Neural crest cell (in vitro differentiated cells): Measurements from ENCODE around the gene THEM4. TPM values are rescaled to one million over a fixed set of nuclear protein-coding genes. Genes with fewer than 3 reads are reported as not detected.

Experiments used
- DNase-seq: peaks from one replicate; pipeline ENCODE4 v3.0.0; 2021; ENCODE audit warnings: low read depth, mixed read lengths, low spot score
- H3K27ac Mint-ChIP-seq: one replicate; pipeline ENCODE4 v1.8.0; 2021; ENCODE audit warnings: mild to moderate bottlenecking, mixed read lengths; ENCODE audit not compliant: unreplicated experiment
- H3K27me3 Mint-ChIP-seq: 2 replicates; pipeline ENCODE4 v1.8.0; 2021; ENCODE audit warnings: low read depth, mild to moderate bottlenecking, mixed read lengths
- H3K36me3 Mint-ChIP-seq: 2 replicates; pipeline ENCODE4 v1.8.0; 2021; ENCODE audit warnings: low read depth, mild to moderate bottlenecking, mixed read lengths
- H3K4me1 Mint-ChIP-seq: 2 replicates; pipeline ENCODE4 v1.8.0; 2021; ENCODE audit warnings: mixed read lengths
- H3K4me3 Mint-ChIP-seq: one replicate; pipeline ENCODE4 v1.8.0; 2021; ENCODE audit warnings: mild to moderate bottlenecking, mixed read lengths
- H3K9me3 Mint-ChIP-seq: 2 replicates; pipeline ENCODE4 v1.8.0; 2021; ENCODE audit warnings: mixed read lengths
- CTCF ChIP-seq: fragments of 200-600 bp; sonication (generic); conservative IDR thresholded peaks from 2 replicates; pipeline ENCODE4 v1.5.0; 2021; ENCODE audit warnings: antibody characterized with exemption, mild to moderate bottlenecking
- long read RNA-seq: library from polyadenylated mRNA; unstranded; transcript quantifications from one replicate; pipeline ENCODE4 v2.0.0, GENCODE V29; 2020
- total RNA-seq: library from RNA; stranded (reverse); gene quantifications from 2 replicates; pipeline ENCODE4 v1.2.1, GENCODE V29; 2021

The THEM4 gene
- 21.6 and 23.8 TPM in 2 replicates for total RNA-seq
- long read RNA-seq, transcript THEM4-202 (7 exons, 1,832 nt), result major isoform, 15 of 41 reads
- long read RNA-seq, transcript THEM4-201 (6 exons, 2,377 nt), result minor isoform, 12 of 41 reads
- long read RNA-seq, partial matches to known transcripts, result 1 of 41 reads
- long read RNA-seq, other reads (novel, unspliced or antisense), result 12 of 41 reads

- Mint-ChIP-seq H3K27me3 (peaks cover 11% of the 10 kb centered on the region), H3K27ac (peak within 1 kb of the TSS; percentile 83)
- TF ChIP-seq CTCF, result peak; percentile 25
Measured at GRCh38 chr1:151909167-151910149, at the start of gene THEM4. TSS of gene THEM4 (minus strand) at chr1:151909511. CDS start at chr1:151909458, 53 bp downstream.

GRCh38 chr1:151958959-151959358 lies 49.6 kb upstream of the THEM4 start:
- no peak for DNase-seq
- no peak for TF ChIP-seq CTCF
- no peaks in the 10 kb centered on the region for H3K4me1 Mint-ChIP-seq
- no peaks in the 10 kb centered on the region for H3K9me3 Mint-ChIP-seq
- H3K27me3 Mint-ChIP-seq, result no peaks in the 10 kb centered on the region
- no peaks in the 10 kb centered on the region for H3K36me3 Mint-ChIP-seq
- H3K27ac Mint-ChIP-seq, result no peak overlapping the region
- no peak overlapping the region for H3K4me3 Mint-ChIP-seq

More at GRCh38 chr1:151909167-151910149, at the start of gene THEM4:
- Mint-ChIP-seq H3K4me3 (peak within 1 kb of the TSS; percentile 96), H3K4me1 (peaks cover 17% of the 10 kb centered on the region), H3K9me3 (peaks cover 4% of the 10 kb centered on the region), H3K36me3 (peaks cover 27% of the 10 kb centered on the region)
- DNase-seq, result peak; percentile 96

GRCh38 chr1:151956957-151957497 lies 47.7 kb upstream of the THEM4 start:
- Mint-ChIP-seq H3K4me3 (no peak overlapping the region), H3K36me3 (no peaks in the 10 kb centered on the region), H3K9me3 (no peaks in the 10 kb centered on the region), H3K27ac (no peak overlapping the region), H3K4me1 (peaks cover 5% of the 10 kb centered on the region), H3K27me3 (no peaks in the 10 kb centered on the region)
- DNase-seq, result no peak
- TF ChIP-seq CTCF, result no peak

GRCh38 chr1:151953409-151954094 lies 44.2 kb upstream of the THEM4 start:
- no peak for TF ChIP-seq CTCF
- no peaks in the 10 kb centered on the region for H3K9me3 Mint-ChIP-seq
- H3K36me3 Mint-ChIP-seq, result no peaks in the 10 kb centered on the region
- H3K27ac Mint-ChIP-seq, result no peak overlapping the region
- H3K4me3 Mint-ChIP-seq, result no peak overlapping the region
- H3K4me1 Mint-ChIP-seq, result peaks cover 5% of the 10 kb centered on the region
- H3K27me3 Mint-ChIP-seq, result no peaks in the 10 kb centered on the region
- DNase-seq, result no peak

GRCh38 chr1:151952811-151953210 lies 43.5 kb upstream of the THEM4 start:
- no peak overlapping the region for H3K4me3 Mint-ChIP-seq
- H3K9me3 Mint-ChIP-seq, result no peaks in the 10 kb centered on the region
- H3K27ac Mint-ChIP-seq, result no peak overlapping the region
- no peak for TF ChIP-seq CTCF
- no peak for DNase-seq
- H3K4me1 Mint-ChIP-seq, result peaks cover 5% of the 10 kb centered on the region
- no peaks in the 10 kb centered on the region for H3K27me3 Mint-ChIP-seq
- H3K36me3 Mint-ChIP-seq, result no peaks in the 10 kb centered on the region
